Choroid plexus epithelial cell (primary cell): ENCODE results near the gene NANOS3.

Experiments used
- DNase-seq: peaks from one replicate; pipeline ENCODE4 v3.0.0-alpha.2; 2010; ENCODE audit warnings: low read depth
- H3K4me3 ChIP-seq: 2 replicates; pipeline ENCODE4 v1.5.1; 2011; ENCODE audit warnings: low read depth, mild to moderate bottlenecking, control low read depth, low read length, moderate library complexity
- CTCF ChIP-seq: conservative IDR thresholded peaks from 2 replicates; pipeline ENCODE4 v1.5.1; 2011; ENCODE audit warnings: low read depth, mild to moderate bottlenecking, control low read depth, inconsistent platforms, low read length, moderate library complexity

The NANOS3 gene

GRCh38 chr19:13926715-13927114 lies 49.8 kb downstream of the NANOS3 start:
- H3K4me3 ChIP-seq = no peak overlapping the region
- TF ChIP-seq CTCF = no peak
- no peak for DNase-seq

GRCh38 chr19:13929340-13929739 lies 52.4 kb downstream of the NANOS3 start:
- no peak for TF ChIP-seq CTCF
- DNase-seq = no peak
- no peak overlapping the region for H3K4me3 ChIP-seq

GRCh38 chr19:13929956-13930355 lies 53.0 kb downstream of the NANOS3 start:
- no peak for DNase-seq
- H3K4me3 ChIP-seq = no peak overlapping the region
- no peak for TF ChIP-seq CTCF
